GM12878 (cell line): ENCODE results near the gene TTLL11. TPM values are rescaled to one million over a fixed set of nuclear protein-coding genes. Genes with fewer than 3 reads are reported as not detected.

ENCODE experiments used
- ATAC-seq: fragments of 200-7000 bp; cut with Tn5 transposase; 3 replicates; pipeline ENCODE4 v1.9.1; 2020; ENCODE audit warnings: mild to moderate bottlenecking, moderate library complexity
- BruUV-seq: library from RNA; stranded (reverse); fragments of 400-500 nt; replicated peaks from 2 replicates; lab custom pipeline; 2021; lab: Mats Ljungman, UMichigan
- CTCF ChIA-PET: fragments of 300-600 bp; sonication (Branson Sonifier 250); formaldehyde crosslinking; extraction: SDS; loops from one replicate; lab custom pipeline; 2021; ENCODE audit warnings: inconsistent platforms; lab: Yijun Ruan, JAX
- POLR2A ChIA-PET: fragments of 350-600 bp; formaldehyde crosslinking; extraction: SDS; loops from one replicate; lab custom pipeline; 2021; ENCODE audit warnings: inconsistent platforms; lab: Charles Lee
- RAD21 ChIA-PET: fragments of 300-600 bp; sonication (Branson Sonifier 250); formaldehyde crosslinking; loops from one replicate; lab custom pipeline; 2023; ENCODE audit warnings: antibody characterized with exemption; ENCODE audit not compliant: unreplicated experiment; lab: Charles Lee
- SMC1A ChIA-PET: fragments of 300-600 bp; sonication (Branson Sonifier 250); formaldehyde crosslinking; loops from one replicate; lab custom pipeline; 2023; ENCODE audit not compliant: unreplicated experiment, uncharacterized antibody; lab: Charles Lee
- DNase-seq: peaks from one replicate; pipeline ENCODE4 v3.0.0-alpha.2; 2011; ENCODE audit warnings: low read depth, low spot score
- FAIRE-seq: peaks from 3 replicates; lab custom pipeline; 2011; peaks lifted over from hg19 to GRCh38; lab: Jason Lieb, UNC
- H2AFZ ChIP-seq: 2 replicates; pipeline ENCODE4 v1.6.0; 2011; ENCODE audit warnings: low read depth, low read length, control low read depth; ENCODE audit not compliant: control insufficient read depth
- H3K27ac ChIP-seq: 2 replicates; pipeline ENCODE4 v1.5.1; 2011; ENCODE audit warnings: control low read depth; ENCODE audit not compliant: control insufficient read depth, insufficient read depth
- H3K27me3 ChIP-seq, 2 experiments: replicated peaks in 1 of 2; 2 replicates each; pipeline versions ENCODE4 v1.6.0 to v1.6.1; 2011; ENCODE audit warnings: low read length in 1 of 2; ENCODE audit not compliant: control insufficient read depth in 2 of 2, insufficient read depth in 2 of 2
- H3K36me3 ChIP-seq, 2 experiments: 2 replicates each; pipeline ENCODE4 v1.5.1; 2011; ENCODE audit warnings: low read length in 1 of 2; ENCODE audit not compliant: control insufficient read depth in 2 of 2, insufficient read depth in 2 of 2
- H3K4me1 ChIP-seq: 2 replicates; pipeline ENCODE4 v1.6.1; 2011; ENCODE audit warnings: mild to moderate bottlenecking, low read length, moderate library complexity, mixed read lengths; ENCODE audit not compliant: control insufficient read depth, insufficient read depth
- H3K4me2 ChIP-seq: 2 replicates; pipeline ENCODE4 v1.6.0; 2011; ENCODE audit warnings: control low read depth; ENCODE audit not compliant: control insufficient read depth, insufficient read depth
- H3K4me3 ChIP-seq: fragments of 200-600 bp; sonication (generic); 2 replicates; pipeline ENCODE4 v1.5.1; 2016
- H3K79me2 ChIP-seq: 2 replicates; pipeline ENCODE4 v1.6.0; 2011; ENCODE audit warnings: low read length; ENCODE audit not compliant: control insufficient read depth, insufficient read depth
- H3K9ac ChIP-seq: 2 replicates; pipeline ENCODE4 v1.8.0; 2011; ENCODE audit warnings: low read length, control low read depth, mixed read lengths; ENCODE audit not compliant: control insufficient read depth, insufficient read depth
- H3K9me3 ChIP-seq: replicated peaks from 3 replicates; pipeline ENCODE4 v1.5.1; 2011; ENCODE audit warnings: mild to moderate bottlenecking, low read length; ENCODE audit not compliant: control insufficient read depth, insufficient read depth
- H4K20me1 ChIP-seq: 2 replicates; pipeline ENCODE4 v1.6.0; 2011; ENCODE audit not compliant: control insufficient read depth, insufficient read depth
- CHD2 ChIP-seq: IDR thresholded peaks from 2 replicates; pipeline ENCODE4 v1.6.1; 2011; ENCODE audit warnings: low read depth, low read length, improper control_type of control experiment, borderline replicate concordance
- MXI1 ChIP-seq: fragments of 150-350 bp; IDR thresholded peaks from 2 replicates; pipeline ENCODE4 v1.6.1; 2011; ENCODE audit warnings: low read depth, mild to moderate bottlenecking, inconsistent platforms, low read length, improper control_type of control experiment
- STAT1 ChIP-seq: fragments of 450-650 bp; conservative IDR thresholded peaks from 2 replicates; pipeline ENCODE4 v1.6.1; 2014; ENCODE audit warnings: antibody characterized with exemption, mild to moderate bottlenecking
- ZNF384 ChIP-seq: IDR thresholded peaks from 2 replicates; pipeline ENCODE4 v1.6.1; 2012; ENCODE audit warnings: low read depth, mild to moderate bottlenecking, low read length, improper control_type of control experiment, borderline replicate concordance
- WGBS: methylation state at CpG from one replicate; pipeline ENCODE4 v1.1.6; 2016; ENCODE audit warnings: low lambda C conversion rate; ENCODE audit not compliant: insufficient replicate concordance, insufficient coverage; ENCODE audit errors: missing lambda C conversion rate; 5-methylcytosine and 5-hydroxymethylcytosine counted together
- in situ Hi-C: fragments of 300-500 bp; cut with MboI; formaldehyde crosslinking; loops from 9 replicates; pipeline ENCODE4 v1.14.3; 2018; ENCODE audit warnings: mixed read lengths
- intact Hi-C: fragments of 100-400 bp; cut with micrococcal nuclease; formaldehyde crosslinking; loops from one replicate; pipeline ENCODE4 v1.14.2; 2022; ENCODE audit not compliant: unreplicated experiment
- polyA plus RNA-seq, 11 experiments: library from polyadenylated mRNA; depleted of rRNA in 4 of 11; unstranded in 6 of 11; stranded (reverse) in 5 of 11; fragments of >200 nt; fragmentation: Nextera tagmentation in 4 of 11; fragmentation: Illumina TruSeq in 1 of 11; extraction: Ambion mirVana in 4 of 11; extraction: Trizol in 1 of 11; gene quantifications; 1 replicate in 1 of 11; 2 replicates in 10 of 11; pipeline versions ENCODE4 v1.2.1 to v1.2.3, GENCODE V29; 2011 to 2016; ENCODE audit warnings: inconsistent platforms in 2 of 11, missing spikeins in 2 of 11, low read depth in 1 of 11
- total RNA-seq, 4 experiments: library from RNA; depleted of rRNA in 3 of 4; stranded (reverse); fragments of >200 nt in 3 of 4; fragmentation: Illumina TruSeq in 1 of 4; extraction: Trizol in 1 of 4; gene quantifications; 2 replicates each; pipeline versions ENCODE4 v1.2.1 to v1.2.3, GENCODE V29; 2013 to 2021

Gene TTLL11
- total and polyA plus RNA-seq, 10 of the 15 experiments (the other 5 are each of a cell fraction or from before 2014, with no cell fraction given) = 1.2 to 3.7 (median 2.9) TPM

DNA sequence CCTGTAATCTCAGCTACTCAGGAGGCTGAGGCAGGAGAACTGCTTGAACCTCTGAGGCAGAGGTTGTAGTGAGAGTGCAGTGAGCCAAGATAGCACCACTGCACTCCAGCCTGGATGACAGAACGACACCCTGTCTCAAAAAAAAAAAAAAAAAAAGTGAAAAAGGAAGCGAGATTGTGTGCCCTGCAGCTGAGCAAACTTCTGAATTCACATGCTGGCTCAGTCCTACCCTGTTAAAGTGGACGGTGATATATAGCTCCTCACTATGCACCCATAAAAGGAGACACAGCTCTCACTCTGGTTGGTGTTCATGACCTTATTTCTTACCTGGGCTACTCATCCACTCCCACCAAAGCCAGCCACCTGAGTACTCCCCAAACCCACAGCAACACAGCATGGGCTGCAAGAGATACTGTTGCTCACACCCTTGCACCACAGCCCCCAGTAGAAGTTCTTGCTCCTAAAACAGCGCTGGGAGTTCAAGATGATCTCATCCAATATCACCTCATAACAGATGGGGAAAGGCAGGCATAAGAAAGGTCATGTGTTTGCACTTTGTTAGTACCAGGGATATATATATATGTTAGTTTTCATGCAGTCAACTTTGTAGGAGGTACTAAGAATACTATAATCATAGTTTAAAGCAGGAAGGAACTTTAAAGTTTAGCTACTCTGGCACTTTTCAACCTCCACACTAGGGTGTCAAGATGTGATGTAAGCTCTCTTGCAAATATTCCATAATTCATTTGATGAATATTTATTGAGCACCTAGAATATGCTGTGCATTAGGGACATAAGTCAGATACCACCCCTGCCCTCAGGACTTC, 4.0 kb downstream of the TTLL11 start:
- TF ChIP-seq ZNF384 (peak; percentile 21; the same call in 1 of the 2 replicates), CHD2 (no peak), STAT1 (no peak), MXI1 (no peak)
- Histone ChIP-seq H3K27me3 (no peaks in the 10 kb centered on the region), H3K9me3 (no peaks in the 10 kb centered on the region), H3K9ac (no peak overlapping the region), H3K4me1 (peaks cover 2% of the 10 kb centered on the region; the same call in 1 of the 2 replicates), H3K4me2 (no peak overlapping the region), H3K4me3 (no peak overlapping the region), H3K27ac (no peak overlapping the region), H3K79me2 (no peaks in the 10 kb centered on the region; the same call in none of the 2 replicates), H3K36me3 (no peaks in the 10 kb centered on the region), H2AFZ (no peak overlapping the region), H4K20me1 (no peaks in the 10 kb centered on the region)
- CTCF ChIA-PET = interaction anchor here (0.5 to 4.5 kb wide), 7 partner anchors 8 to 262 kb away, joined by 3 to 32 read pairs (median 5); no protein-coding TSS in a partner anchor
- DNase-seq (no peak), FAIRE-seq (no peak), ATAC-seq (peak; percentile 2; the same call in 1 of the 3 replicates)
- intact Hi-C loops = no loop called here
- BruUV-seq = no TSS peak
- SMC1A ChIA-PET = interaction anchor here (1.2 kb wide), 1 partner anchor 10 kb away, joined by 4 read pairs; no protein-coding TSS in a partner anchor
- in situ Hi-C loops = no loop called here
- 36% methylated on average over 4 of the region's 4 CpGs for WGBS
- POLR2A ChIA-PET = interaction anchor here (0.9 kb wide), 1 partner anchor 9 kb away, joined by 3 read pairs; no protein-coding TSS in a partner anchor
- RAD21 ChIA-PET = no interaction called here
